ENCODE data around the gene RRP9.
"Not testable (repeated sequence)": the region's sequence is repeated elsewhere in the genome, so short reads cannot be mapped to it uniquely, and the experiment has no call there.

RRP9 gene

DNA sequence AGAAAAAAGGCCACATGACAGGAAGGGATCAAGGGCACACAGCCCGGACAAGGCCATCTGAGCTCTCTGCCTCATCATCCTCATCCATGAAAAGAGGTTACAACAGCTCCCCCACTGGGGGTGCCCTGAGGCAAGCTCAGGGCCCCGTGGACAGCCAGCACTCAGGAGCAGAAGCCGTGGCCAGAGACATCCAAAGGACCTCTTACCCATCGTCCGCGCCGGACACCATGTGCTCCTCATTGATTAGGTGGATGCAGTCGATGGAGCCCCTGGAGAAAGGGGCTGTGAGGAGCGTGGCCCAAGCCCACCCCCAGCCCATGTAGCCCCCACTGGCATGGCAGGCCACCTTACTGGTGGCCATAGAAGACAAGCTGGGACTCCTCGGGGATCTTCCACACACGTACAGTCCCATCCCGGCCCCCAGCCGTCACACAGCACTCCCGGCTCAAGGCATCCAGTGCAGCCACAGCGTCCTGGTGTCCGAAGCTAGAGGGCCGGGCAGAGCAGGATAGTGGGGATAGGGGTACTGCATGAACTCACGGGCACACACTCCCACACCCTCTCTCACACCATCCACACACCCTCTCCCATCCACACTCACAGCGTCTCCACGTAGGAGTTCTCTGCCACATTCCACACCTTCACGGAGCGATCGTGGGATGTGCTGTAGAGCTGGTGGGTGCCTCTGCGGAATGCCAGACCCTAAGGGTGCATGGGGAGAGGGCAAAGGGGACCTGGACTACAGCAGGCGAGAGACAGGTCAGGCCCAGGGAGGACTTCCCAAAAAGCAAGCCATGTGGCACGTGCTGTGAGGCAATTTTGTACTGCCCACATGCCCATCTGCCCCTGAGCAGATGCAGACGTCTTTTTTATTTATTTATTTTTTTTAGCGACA, 6.5 kb downstream of the RRP9 start:
- H3K36me3 ChIP-seq (ENCODE audit: insufficient read depth, low read length): peaks cover 3% of the 10 kb centered on the region; the same call in 1 of the 2 replicates

DNA sequence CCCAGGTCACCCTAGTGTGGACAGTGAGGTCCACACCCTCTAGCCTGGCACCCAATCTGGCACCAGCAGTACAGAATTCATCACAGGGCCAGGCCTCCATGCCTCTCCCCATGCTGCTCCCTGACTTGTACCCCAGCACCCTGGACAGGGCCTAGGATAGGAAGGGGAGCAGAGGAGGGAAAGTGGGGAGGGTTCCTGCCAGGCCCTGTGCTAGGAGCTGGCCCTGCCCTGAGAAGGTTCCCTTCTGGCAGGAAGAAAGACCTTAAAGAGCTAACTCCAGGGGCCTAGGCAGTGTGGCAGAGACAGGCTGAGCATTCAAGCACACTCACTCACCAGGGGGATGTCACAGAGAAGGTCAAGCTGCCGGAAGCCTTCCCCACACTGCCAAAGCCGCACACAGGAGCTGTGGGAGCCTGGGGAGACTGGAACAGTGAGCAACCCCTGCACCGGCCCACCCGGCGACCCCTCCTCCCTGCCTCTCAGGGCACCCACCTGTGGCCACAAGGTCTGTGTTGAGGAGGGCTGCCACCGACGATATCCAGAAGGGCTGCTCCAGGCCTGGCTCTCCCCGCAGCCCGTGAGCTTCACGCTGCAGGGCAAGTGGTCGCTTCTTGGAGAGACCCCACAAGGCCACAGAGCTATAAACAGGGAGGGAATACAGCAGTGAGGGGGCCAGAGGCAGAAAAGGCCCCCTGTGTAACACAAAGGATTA, 7.4 kb downstream of the RRP9 start:
- Histone ChIP-seq H3K79me2 (ENCODE audit: control insufficient read depth, insufficient read depth, low read length, unreplicated experiment) (peaks cover 4% of the 10 kb centered on the region), H3K27me3 (ENCODE audit: insufficient read depth, low read length) (no peaks in the 10 kb centered on the region), H3K4me3 (ENCODE audit: low read depth, low read length) (no peak overlapping the region), H3K27ac (ENCODE audit: low read depth, low read length) (no peak overlapping the region), H3K4me1 (ENCODE audit: control insufficient read depth, insufficient read depth, low read length, unreplicated experiment) (no peaks in the 10 kb centered on the region), H3K36me3 (ENCODE audit: insufficient read depth, low read length) (peaks cover 3% of the 10 kb centered on the region; the same call in 1 of the 2 replicates), H2AFZ (ENCODE audit: low read length, unreplicated experiment) (no peak overlapping the region)

More for the DNA sequence above, 6.5 kb downstream of the RRP9 start:
- H3K4me3 ChIP-seq (ENCODE audit: low read depth, low read length): no peak overlapping the region
- H3K79me2 ChIP-seq (ENCODE audit: control insufficient read depth, insufficient read depth, low read length, unreplicated experiment): peaks cover 6% of the 10 kb centered on the region
- H3K27ac ChIP-seq (ENCODE audit: low read depth, low read length): no peak overlapping the region
- no peaks in the 10 kb centered on the region for H3K4me1 ChIP-seq (ENCODE audit: control insufficient read depth, insufficient read depth, low read length, unreplicated experiment)
- H2AFZ ChIP-seq (ENCODE audit: low read length, unreplicated experiment): no peak overlapping the region
- H3K27me3 ChIP-seq (ENCODE audit: insufficient read depth, low read length): no peaks in the 10 kb centered on the region

DNA sequence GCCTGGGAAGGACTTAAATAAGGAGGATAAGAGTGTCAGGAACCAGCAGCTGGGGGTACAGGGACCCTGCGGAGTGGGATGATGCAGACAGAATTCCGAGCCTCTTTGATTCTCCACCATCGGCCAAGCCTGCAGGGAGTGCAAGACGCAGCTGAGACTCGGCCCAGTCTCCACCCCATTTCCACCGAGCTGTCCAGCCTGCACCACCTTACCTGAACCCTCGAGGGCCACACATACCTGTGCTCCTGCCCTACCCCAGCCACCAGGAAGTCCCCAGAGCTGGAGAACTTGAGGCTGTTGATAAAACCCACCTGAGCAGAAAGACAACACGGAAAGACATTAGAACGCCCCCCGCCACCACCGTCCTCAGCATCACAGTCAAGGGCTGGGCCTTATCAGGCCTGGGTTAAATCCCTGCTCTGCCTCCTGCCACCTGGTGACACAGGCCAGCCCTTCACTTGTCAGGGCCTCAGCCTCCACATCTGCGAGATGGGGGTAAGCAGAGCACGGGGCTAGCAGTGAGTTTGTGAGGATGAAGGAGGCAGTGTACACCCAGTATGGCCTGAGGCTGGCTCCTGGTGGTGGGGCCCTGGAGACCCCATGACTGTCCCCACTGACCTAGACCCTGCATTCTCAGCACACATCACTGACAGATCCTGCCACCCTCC, 8.1 kb downstream of the RRP9 start:
- Histone ChIP-seq H3K27ac (ENCODE audit: low read depth, low read length) (no peak overlapping the region), H3K36me3 (ENCODE audit: insufficient read depth, low read length) (peaks cover 3% of the 10 kb centered on the region; the same call in 1 of the 2 replicates)

DNA sequence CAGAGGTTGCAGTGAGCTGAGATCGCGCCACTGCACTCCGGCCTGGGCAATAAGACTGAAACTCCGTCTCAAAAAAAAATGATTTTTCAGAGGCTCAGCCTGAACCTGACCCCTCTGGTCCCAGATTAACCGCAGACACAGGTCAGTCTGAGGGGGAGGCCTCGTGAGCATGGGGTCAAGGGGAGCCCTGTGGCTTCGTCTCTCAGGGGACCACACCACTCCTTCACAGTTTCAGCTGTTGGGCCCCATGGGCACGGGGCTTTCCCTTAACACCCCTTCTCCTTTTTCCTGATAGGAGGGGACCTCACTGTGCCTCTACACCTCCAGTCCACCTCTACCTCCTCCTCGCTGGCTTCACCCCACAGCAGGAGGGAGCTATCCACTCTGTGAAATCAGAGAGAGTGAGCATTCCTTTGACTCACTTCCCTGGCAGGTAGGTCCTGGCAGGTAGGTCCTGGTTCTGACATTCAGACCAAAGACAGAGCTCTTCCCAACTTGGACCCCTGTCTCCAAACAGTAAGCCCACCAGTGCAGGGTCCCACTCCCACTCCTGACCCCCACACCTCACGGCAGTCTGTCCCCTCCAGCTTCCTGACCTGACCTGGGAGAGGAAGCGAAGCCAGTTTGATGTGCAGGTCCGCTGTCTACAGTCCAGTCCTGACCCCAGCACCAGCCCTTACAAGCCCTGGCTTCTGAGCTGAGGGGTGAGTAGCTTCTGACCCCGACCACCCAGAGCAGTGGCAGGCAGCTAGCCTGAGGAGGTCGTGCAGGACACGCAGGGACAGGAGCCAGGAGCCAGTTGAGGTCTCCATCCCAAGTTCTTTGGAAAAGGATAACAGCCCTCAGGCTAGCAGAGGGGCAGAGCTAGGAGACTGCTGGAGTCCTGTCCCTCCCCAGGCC, 9.0 kb downstream of the RRP9 start:
- Histone ChIP-seq H3K27ac (ENCODE audit: low read depth, low read length) (no peak overlapping the region), H3K36me3 (ENCODE audit: insufficient read depth, low read length) (peaks cover 3% of the 10 kb centered on the region; the same call in 1 of the 2 replicates), H3K27me3 (ENCODE audit: insufficient read depth, low read length) (no peaks in the 10 kb centered on the region), H3K4me1 (ENCODE audit: control insufficient read depth, insufficient read depth, low read length, unreplicated experiment) (no peaks in the 10 kb centered on the region), H3K4me3 (ENCODE audit: low read depth, low read length) (no peak overlapping the region), H3K79me2 (ENCODE audit: control insufficient read depth, insufficient read depth, low read length, unreplicated experiment) (no peaks in the 10 kb centered on the region), H2AFZ (ENCODE audit: low read length, unreplicated experiment) (no peak overlapping the region)

More for the DNA sequence above, 8.1 kb downstream of the RRP9 start:
- H3K4me3 ChIP-seq (ENCODE audit: low read depth, low read length): no peak overlapping the region
- no peaks in the 10 kb centered on the region for H3K4me1 ChIP-seq (ENCODE audit: control insufficient read depth, insufficient read depth, low read length, unreplicated experiment)
- H3K27me3 ChIP-seq (ENCODE audit: insufficient read depth, low read length): no peaks in the 10 kb centered on the region
- no peaks in the 10 kb centered on the region for H3K79me2 ChIP-seq (ENCODE audit: control insufficient read depth, insufficient read depth, low read length, unreplicated experiment)
- H2AFZ ChIP-seq (ENCODE audit: low read length, unreplicated experiment): no peak overlapping the region

DNA sequence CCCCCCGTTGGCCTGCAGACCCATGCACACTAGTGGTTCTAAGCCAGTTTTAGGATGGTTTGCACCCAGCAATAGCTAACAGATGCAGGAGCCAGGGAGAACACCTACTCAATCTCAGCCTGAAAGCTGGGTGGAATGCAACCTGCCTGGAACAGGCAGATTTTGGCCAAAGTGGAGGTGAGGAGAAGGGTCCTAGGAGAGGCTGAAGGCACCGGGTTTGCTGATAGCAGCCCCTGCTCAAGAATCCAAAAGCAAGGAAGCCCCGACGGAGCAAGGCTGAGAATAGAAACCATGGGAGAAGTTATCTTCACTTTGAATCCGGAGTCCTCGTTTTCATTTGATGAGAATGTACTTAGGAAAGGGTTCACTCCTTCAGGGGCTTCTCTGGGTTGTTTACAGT, 9.9 kb downstream of the RRP9 start:
- H3K79me2 ChIP-seq (ENCODE audit: control insufficient read depth, insufficient read depth, low read length, unreplicated experiment): no peaks in the 10 kb centered on the region

DNA sequence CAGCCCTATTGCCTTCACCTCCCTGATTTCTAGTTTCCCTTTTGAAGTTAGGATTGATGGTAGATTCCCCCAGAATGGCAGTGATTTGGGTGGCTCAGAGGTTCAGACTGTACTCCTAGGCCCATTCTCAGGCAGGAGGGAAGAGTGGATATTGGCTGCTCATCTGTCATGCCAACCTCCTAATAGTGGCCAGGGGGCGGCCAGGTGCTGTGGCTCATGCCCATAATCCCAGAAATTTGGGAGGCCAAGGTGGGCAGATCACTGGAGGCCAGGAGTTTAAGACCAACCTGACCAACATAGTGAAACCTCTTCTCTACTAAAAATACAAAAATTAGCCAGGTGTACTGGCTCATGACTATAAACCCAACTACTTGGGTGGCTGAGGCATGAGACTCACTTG, 11.3 kb downstream of the RRP9 start:
- Histone ChIP-seq H3K4me1 (ENCODE audit: control insufficient read depth, insufficient read depth, low read length, unreplicated experiment) (no peaks in the 10 kb centered on the region), H3K36me3 (ENCODE audit: insufficient read depth, low read length) (no peaks in the 10 kb centered on the region)

More for the DNA sequence above, 9.9 kb downstream of the RRP9 start:
- Histone ChIP-seq H3K27ac (ENCODE audit: low read depth, low read length) (no peak overlapping the region), H3K4me3 (ENCODE audit: low read depth, low read length) (no peak overlapping the region), H3K36me3 (ENCODE audit: insufficient read depth, low read length) (no peaks in the 10 kb centered on the region), H3K27me3 (ENCODE audit: insufficient read depth, low read length) (no peaks in the 10 kb centered on the region), H2AFZ (ENCODE audit: low read length, unreplicated experiment) (no peak overlapping the region), H3K4me1 (ENCODE audit: control insufficient read depth, insufficient read depth, low read length, unreplicated experiment) (no peaks in the 10 kb centered on the region)

DNA sequence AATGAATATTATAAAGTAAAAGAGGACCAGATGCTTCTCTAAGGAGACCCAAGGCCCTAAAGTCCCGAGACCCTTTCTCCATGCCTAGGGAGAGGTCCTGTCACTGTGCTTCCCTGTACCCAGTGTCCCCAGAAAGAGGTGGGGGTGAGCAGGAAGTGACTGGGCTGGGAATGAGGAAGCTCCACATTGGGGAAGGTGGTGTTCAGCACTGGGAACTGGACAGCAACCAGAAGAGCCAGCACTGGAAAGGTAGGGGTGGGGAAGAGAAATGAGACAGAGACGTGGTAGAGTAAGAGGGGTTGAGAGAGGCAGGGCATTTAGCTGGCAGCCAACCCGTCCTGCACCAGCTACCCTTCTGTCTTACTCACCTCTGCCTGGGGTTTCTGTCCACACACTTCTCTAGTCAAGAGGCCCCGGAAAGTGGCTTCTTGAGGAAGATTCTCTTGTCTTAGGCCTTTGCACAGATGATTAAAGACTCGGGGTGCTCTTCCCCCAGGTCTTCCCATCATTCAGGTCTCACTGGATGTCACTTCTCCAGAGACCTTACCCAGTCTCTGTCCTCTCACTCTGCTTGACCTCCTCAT, 12.2 kb downstream of the RRP9 start:
- Histone ChIP-seq H3K4me3 (ENCODE audit: low read depth, low read length) (no peak overlapping the region), H3K4me1 (ENCODE audit: control insufficient read depth, insufficient read depth, low read length, unreplicated experiment) (no peaks in the 10 kb centered on the region), H3K27me3 (ENCODE audit: insufficient read depth, low read length) (no peaks in the 10 kb centered on the region), H3K36me3 (ENCODE audit: insufficient read depth, low read length) (no peaks in the 10 kb centered on the region), H3K27ac (ENCODE audit: low read depth, low read length) (no peak overlapping the region), H2AFZ (ENCODE audit: low read length, unreplicated experiment) (no peak overlapping the region), H3K79me2 (ENCODE audit: control insufficient read depth, insufficient read depth, low read length, unreplicated experiment) (no peaks in the 10 kb centered on the region)

More for the DNA sequence above, 11.3 kb downstream of the RRP9 start:
- Histone ChIP-seq H3K79me2 (ENCODE audit: control insufficient read depth, insufficient read depth, low read length, unreplicated experiment) (no peaks in the 10 kb centered on the region), H3K27me3 (ENCODE audit: insufficient read depth, low read length) (no peaks in the 10 kb centered on the region), H3K4me3 (ENCODE audit: low read depth, low read length) (no peak overlapping the region), H2AFZ (ENCODE audit: low read length, unreplicated experiment) (no peak overlapping the region), H3K27ac (ENCODE audit: low read depth, low read length) (no peak overlapping the region)

DNA sequence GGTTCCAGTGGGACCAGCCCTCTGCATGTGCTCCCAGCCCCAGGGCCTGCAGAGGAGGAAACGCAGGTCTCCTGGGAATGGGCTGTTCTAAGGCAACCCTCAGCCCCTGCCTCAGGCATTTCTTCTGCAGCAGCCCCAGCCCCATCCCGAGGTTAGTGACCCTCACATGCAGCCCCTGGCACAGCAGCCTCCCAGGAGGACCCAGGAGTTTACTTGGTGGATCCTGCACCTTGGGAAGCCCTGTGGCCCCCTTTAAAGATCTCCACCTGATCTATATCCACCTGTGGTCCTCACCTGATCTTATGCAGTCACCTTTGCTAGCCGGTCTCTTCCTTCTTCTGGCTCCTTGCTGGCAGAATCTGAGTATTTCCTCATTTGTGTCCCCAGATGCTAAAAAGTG, 12.7 kb downstream of the RRP9 start:
- H3K27ac ChIP-seq (ENCODE audit: low read depth, low read length); H3K36me3 ChIP-seq (ENCODE audit: insufficient read depth, low read length); H3K79me2 ChIP-seq (ENCODE audit: control insufficient read depth, insufficient read depth, low read length, unreplicated experiment); H3K27me3 ChIP-seq (ENCODE audit: insufficient read depth, low read length); H3K4me3 ChIP-seq (ENCODE audit: low read depth, low read length); H2AFZ ChIP-seq (ENCODE audit: low read length, unreplicated experiment); H3K4me1 ChIP-seq (ENCODE audit: control insufficient read depth, insufficient read depth, low read length, unreplicated experiment): not testable (repeated sequence)

DNA sequence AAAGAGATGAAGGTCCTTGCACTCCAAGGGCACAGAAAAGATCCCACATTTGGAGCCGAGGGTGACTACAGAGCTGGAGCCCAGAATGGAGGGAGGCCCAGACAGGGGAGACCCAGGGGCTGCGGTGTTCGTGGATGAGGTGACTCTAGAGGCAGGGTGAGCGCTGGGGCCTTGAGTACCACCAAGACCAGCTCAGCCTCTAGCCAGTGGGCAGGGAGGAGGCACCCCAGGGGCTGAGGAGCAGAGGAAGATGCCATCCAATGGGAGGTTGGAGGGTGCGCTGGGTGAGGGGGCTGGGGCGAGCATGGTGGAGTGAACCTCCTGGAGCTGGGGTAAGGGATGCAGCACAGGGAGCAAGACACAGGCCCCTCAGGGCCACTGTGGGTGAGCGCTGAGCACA, 13.3 kb downstream of the RRP9 start:
- no peaks in the 10 kb centered on the region for H3K4me1 ChIP-seq (ENCODE audit: control insufficient read depth, insufficient read depth, low read length, unreplicated experiment)
- no peaks in the 10 kb centered on the region for H3K36me3 ChIP-seq (ENCODE audit: insufficient read depth, low read length)
- no peak overlapping the region for H3K27ac ChIP-seq (ENCODE audit: low read depth, low read length)
- no peaks in the 10 kb centered on the region for H3K79me2 ChIP-seq (ENCODE audit: control insufficient read depth, insufficient read depth, low read length, unreplicated experiment)
- no peaks in the 10 kb centered on the region for H3K27me3 ChIP-seq (ENCODE audit: insufficient read depth, low read length)
- no peak overlapping the region for H2AFZ ChIP-seq (ENCODE audit: low read length, unreplicated experiment)
- no peak overlapping the region for H3K4me3 ChIP-seq (ENCODE audit: low read depth, low read length)
